H1 (cell line): ENCODE data around the gene LFNG. TPM values are rescaled to one million over a fixed set of nuclear protein-coding genes. Genes with fewer than 3 reads are reported as not detected.

Experiments used
- CTCF ChIA-PET: fragments of 300-600 bp; sonication (Branson Sonifier 250); formaldehyde crosslinking; loops from one replicate; lab custom pipeline; 2021; ENCODE audit not compliant: partially characterized antibody; lab: Charles Lee
- POLR2A ChIA-PET: fragments of 300-600 bp; sonication (Branson Sonifier 250); formaldehyde crosslinking; loops from one replicate; lab custom pipeline; 2021; ENCODE audit warnings: inconsistent platforms; ENCODE audit not compliant: partially characterized antibody; lab: Charles Lee
- DNase-seq, 2 experiments: peaks; one replicate each; pipeline versions ENCODE4 v3.0.0 to v3.0.0-alpha.2; 2010 to 2022; ENCODE audit warnings: low spot score in 2 of 2, low read depth in 1 of 2, mixed read lengths in 1 of 2
- FAIRE-seq: peaks from 2 replicates; lab custom pipeline; 2011; peaks lifted over from hg19 to GRCh38; lab: Jason Lieb, UNC
- H2AFZ ChIP-seq: 2 replicates; pipeline ENCODE4 v1.8.1; 2012; ENCODE audit warnings: low read length, inconsistent platforms
- H2AK5ac ChIP-seq: 2 replicates; pipeline ENCODE4 v1.6.1; 2013; ENCODE audit warnings: low read depth, low read length
- H2BK120ac ChIP-seq: replicated peaks from 2 replicates; pipeline ENCODE3; 2013; ENCODE audit warnings: low read depth, low read length, inconsistent platforms
- H2BK12ac ChIP-seq: 2 replicates; pipeline ENCODE4 v1.6.1; 2013; ENCODE audit warnings: low read depth, low read length
- H2BK15ac ChIP-seq: 2 replicates; pipeline ENCODE4 v1.6.1; 2013; ENCODE audit warnings: low read length
- H2BK20ac ChIP-seq: 2 replicates; pipeline ENCODE4 v1.6.1; 2013; ENCODE audit warnings: low read length
- H2BK5ac ChIP-seq: 2 replicates; pipeline ENCODE4 v1.6.1; 2013; ENCODE audit warnings: low read depth, low read length
- H3K14ac ChIP-seq: 2 replicates; pipeline ENCODE4 v1.6.1; 2013; ENCODE audit warnings: inconsistent platforms; ENCODE audit not compliant: insufficient read length
- H3K18ac ChIP-seq: 2 replicates; pipeline ENCODE4 v1.6.1; 2013; ENCODE audit warnings: low read length; ENCODE audit errors: extremely low read depth
- H3K23ac ChIP-seq: 2 replicates; pipeline ENCODE4 v1.6.1; 2013; ENCODE audit warnings: inconsistent platforms; ENCODE audit not compliant: insufficient read length
- H3K23me2 ChIP-seq: 2 replicates; pipeline ENCODE4 v1.6.1; 2013; ENCODE audit warnings: low read depth, low read length
- H3K27ac ChIP-seq: 2 replicates; pipeline ENCODE4 v1.6.1; 2011; ENCODE audit warnings: low read depth, low read length, inconsistent platforms
- H3K27me3 ChIP-seq, 4 experiments: replicated peaks in 1 of 4; 1 replicate in 1 of 4; 2 replicates in 3 of 4; pipeline versions ENCODE4 v1.6.1 to v1.8.1; 2011 to 2013; ENCODE audit warnings: low read length in 3 of 4, mild to moderate bottlenecking in 3 of 4, inconsistent platforms in 2 of 4, mixed read lengths in 2 of 4, moderate library complexity in 1 of 4; ENCODE audit not compliant: control insufficient read depth in 3 of 4, insufficient read depth in 3 of 4; ENCODE audit errors: extremely low read depth in 1 of 4
- H3K36me3 ChIP-seq, 4 experiments: 2 replicates each; pipeline versions ENCODE4 v1.6.1 to v1.8.1; 2011 to 2013; ENCODE audit warnings: mild to moderate bottlenecking in 4 of 4, low read length in 3 of 4, moderate library complexity in 2 of 4, control low read depth in 1 of 4, inconsistent platforms in 1 of 4; ENCODE audit not compliant: insufficient read depth in 4 of 4, control insufficient read depth in 2 of 4
- H3K4ac ChIP-seq: replicated peaks from 2 replicates; pipeline ENCODE3; 2013; ENCODE audit warnings: low read length, low read depth, mixed read lengths, inconsistent platforms; ENCODE audit not compliant: insufficient read length
- H3K4me1 ChIP-seq, 4 experiments: replicated peaks in 1 of 4; 1 replicate in 1 of 4; 2 replicates in 3 of 4; pipeline versions ENCODE4 v1.6.1 to v1.8.1; 2011 to 2013; ENCODE audit warnings: low read length in 3 of 4, inconsistent platforms in 2 of 4, mixed read lengths in 1 of 4; ENCODE audit not compliant: insufficient read depth in 4 of 4, control insufficient read depth in 3 of 4
- H3K4me2 ChIP-seq, 2 experiments: 2 replicates each; pipeline versions ENCODE4 v1.6.1 to v1.8.1; 2011 to 2013; ENCODE audit warnings: low read depth in 2 of 2, low read length in 2 of 2, control low read depth in 1 of 2, inconsistent platforms in 1 of 2, mild to moderate bottlenecking in 1 of 2; ENCODE audit not compliant: insufficient read depth in 1 of 2
- H3K4me3 ChIP-seq, 4 experiments: fragments of 200-600, 300-600 bp in 1 of 4; sonication (generic), shearing (Covaris generic), sonication (Bioruptor Twin) in 1 of 4; 2 replicates each; pipeline versions ENCODE4 v1.5.1 to v1.8.1; 2011 to 2016; ENCODE audit warnings: low read length in 4 of 4, low read depth in 3 of 4, control low read depth in 2 of 4, inconsistent platforms in 2 of 4, mild to moderate bottlenecking in 2 of 4, mixed read lengths in 1 of 4, moderate library complexity in 1 of 4; ENCODE audit not compliant: insufficient read depth in 2 of 4; ENCODE audit errors: extremely low read depth in 1 of 4
- H3K56ac ChIP-seq: replicated peaks from 2 replicates; pipeline ENCODE3; 2013; ENCODE audit warnings: low read depth, mild to moderate bottlenecking, mixed read lengths, low read length, inconsistent platforms; ENCODE audit not compliant: insufficient read length
- H3K79me1 ChIP-seq: 2 replicates; pipeline ENCODE4 v1.6.1; 2013; ENCODE audit warnings: low read depth, low read length, control low read depth
- H3K79me2 ChIP-seq, 2 experiments: 2 replicates each; pipeline versions ENCODE4 v1.6.1 to v1.8.1; 2012 to 2013; ENCODE audit warnings: low read length in 2 of 2, mild to moderate bottlenecking in 2 of 2, inconsistent platforms in 1 of 2; ENCODE audit not compliant: insufficient read depth in 2 of 2, control insufficient read depth in 1 of 2
- H3K9ac ChIP-seq, 4 experiments: replicated peaks in 1 of 4; 1 replicate in 1 of 4; 2 replicates in 3 of 4; pipeline versions ENCODE4 v1.6.1 to v1.8.1; 2011 to 2013; ENCODE audit warnings: low read depth in 3 of 4, low read length in 3 of 4, control low read depth in 2 of 4, mild to moderate bottlenecking in 2 of 4, moderate library complexity in 2 of 4, inconsistent platforms in 1 of 4; ENCODE audit errors: extremely low read depth in 1 of 4
- H3K9me3 ChIP-seq, 2 experiments: 2 replicates each; pipeline versions ENCODE4 v1.6.1 to v1.8.1; 2012 to 2013; ENCODE audit warnings: mild to moderate bottlenecking in 2 of 2, moderate library complexity in 2 of 2, control low read depth in 1 of 2, inconsistent platforms in 1 of 2, low read depth in 1 of 2, low read length in 1 of 2, mixed read lengths in 1 of 2; ENCODE audit not compliant: insufficient read depth in 2 of 2
- H4K20me1 ChIP-seq, 2 experiments: replicated peaks in 1 of 2; 2 replicates each; pipeline versions ENCODE3 to v1.8.1; 2011 to 2013; ENCODE audit warnings: inconsistent platforms in 2 of 2, low read length in 2 of 2, mild to moderate bottlenecking in 1 of 2; ENCODE audit not compliant: insufficient read depth in 2 of 2, control insufficient read depth in 1 of 2
- H4K5ac ChIP-seq: 2 replicates; pipeline ENCODE4 v1.6.1; 2013; ENCODE audit warnings: low read length, low read depth, mixed read lengths, inconsistent platforms; ENCODE audit not compliant: insufficient read length
- H4K8ac ChIP-seq: 2 replicates; pipeline ENCODE4 v1.8.0; 2013; ENCODE audit warnings: mild to moderate bottlenecking, moderate library complexity, low read length, inconsistent platforms; ENCODE audit not compliant: insufficient read depth; ENCODE audit errors: extremely low read depth
- H4K91ac ChIP-seq: replicated peaks from 2 replicates; pipeline ENCODE3; 2013; ENCODE audit warnings: low read length, mixed read lengths, inconsistent platforms; ENCODE audit not compliant: insufficient read length
- CHD1 ChIP-seq: IDR thresholded peaks from 2 replicates; pipeline ENCODE4 v1.6.1; 2012; ENCODE audit warnings: low read depth, low read length, improper control_type of control experiment
- CHD2 ChIP-seq: IDR thresholded peaks from 2 replicates; pipeline ENCODE4 v1.6.1; 2012; ENCODE audit warnings: low read length, improper control_type of control experiment
- CTCF ChIP-seq, 3 experiments: IDR thresholded peaks; 1 replicate in 2 of 3; 2 replicates in 1 of 3; pipeline versions ENCODE4 v1.5.1 to v1.6.1; 2011; ENCODE audit warnings: low read length in 3 of 3, mild to moderate bottlenecking in 3 of 3, inconsistent platforms in 2 of 3, low read depth in 1 of 3, moderate library complexity in 1 of 3; ENCODE audit not compliant: insufficient read depth in 1 of 3; ENCODE audit errors: control extremely low read depth in 1 of 3
- MAFK ChIP-seq: IDR thresholded peaks from 2 replicates; pipeline ENCODE4 v1.6.1; 2012; ENCODE audit warnings: low read depth, mild to moderate bottlenecking, improper control_type of control experiment, low read length
- POLR2AphosphoS5 ChIP-seq: IDR thresholded peaks from 2 replicates; pipeline ENCODE4 v1.6.1; 2011; ENCODE audit warnings: low read depth, low read length
- RNF2 ChIP-seq: fragments of 200-900, 300-1000 bp; sonication (generic); IDR thresholded peaks from 2 replicates; pipeline ENCODE4 v1.7.1; 2016; ENCODE audit warnings: borderline replicate concordance, low read depth, mild to moderate bottlenecking, antibody characterized with exemption, low read length; ENCODE audit not compliant: poor library complexity, severe bottlenecking; ENCODE audit errors: missing control alignments
- USF2 ChIP-seq: IDR thresholded peaks from 2 replicates; pipeline ENCODE4 v1.6.1; 2011; ENCODE audit warnings: low read length, improper control_type of control experiment
- WGBS, 2 experiments: shearing (Covaris generic) in 1 of 2; methylation state at CpG; one replicate each; pipeline versions ENCODE4 v1.1.6 to v1.1.7; 2013 to 2015; ENCODE audit warnings: low lambda C conversion rate in 2 of 2, mixed read lengths in 2 of 2, inconsistent platforms in 1 of 2, low coverage in 1 of 2, missing lambda C conversion rate in 1 of 2; ENCODE audit not compliant: insufficient replicate concordance in 2 of 2, insufficient coverage in 1 of 2, insufficient read length in 1 of 2; ENCODE audit errors: extremely low coverage in 1 of 2, missing lambda C conversion rate in 1 of 2; 5-methylcytosine and 5-hydroxymethylcytosine counted together
- polyA plus RNA-seq, 7 experiments: library from polyadenylated mRNA; depleted of rRNA in 3 of 7; stranded (reverse) in 5 of 7; unstranded in 2 of 7; fragments of >200 nt in 5 of 7; fragments of 200-250 nt in 2 of 7; gene quantifications; 1 replicate in 5 of 7; 2 replicates in 1 of 7; 4 replicates in 1 of 7; pipeline versions ENCODE4 v1.2.1 to v1.2.3, GENCODE V29; 2011 to 2013; ENCODE audit warnings: missing spikeins in 2 of 7, mixed read lengths in 2 of 7
- total RNA-seq: library from RNA; stranded (reverse); fragmentation: NEBNext Ultra II Directional; extraction: Animal tissue kit (Norgen Biotek cat#: 25700); gene quantifications from 2 replicates; pipeline ENCODE4 v1.2.1, GENCODE V29; 2021

Gene LFNG
- total and polyA plus RNA-seq, 2 of the 8 experiments (the other 6 are each of a cell fraction or from before 2014, with no cell fraction given), result 31.6 to 35.6 TPM

DNA sequence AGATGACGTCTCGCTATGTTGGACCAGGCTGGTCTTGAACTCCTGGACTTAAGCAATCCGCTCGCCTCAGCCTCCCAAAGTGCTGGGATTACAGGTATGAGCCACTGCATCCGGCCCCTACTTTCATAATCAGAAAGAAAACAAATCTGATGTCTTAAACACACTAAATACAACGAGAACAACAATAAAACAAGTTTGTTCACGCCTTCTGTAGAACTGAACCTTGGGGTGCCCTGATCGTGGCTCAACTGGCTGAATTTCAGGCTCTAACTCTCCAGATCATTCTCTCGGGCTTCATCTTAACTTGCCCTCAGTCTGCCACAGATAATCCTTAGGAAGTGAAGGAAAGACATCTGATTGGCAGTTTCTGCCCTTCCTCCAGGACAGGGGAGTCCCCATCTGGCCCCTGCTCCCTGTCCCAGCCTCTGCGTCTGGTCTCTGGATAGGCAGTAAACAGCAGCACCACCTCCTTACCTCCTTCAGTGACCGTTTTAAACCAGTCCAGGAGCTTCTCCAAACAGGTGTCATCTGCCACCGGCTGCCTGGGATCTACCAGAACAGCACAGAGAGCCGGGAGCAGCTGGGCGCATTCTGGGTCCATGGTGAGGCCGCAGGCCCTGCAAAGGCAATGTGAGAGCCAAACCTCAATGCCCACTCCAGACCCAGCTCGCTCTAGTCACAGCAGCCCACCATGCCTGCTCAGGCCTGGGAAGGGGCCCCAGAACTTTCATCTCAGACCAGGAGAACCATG is 34.4 kb downstream of the LFNG start:
- H3K9ac ChIP-seq, result peak overlapping the region in 1 of 4 experiments; percentile 16; a peak in 1 of 7 replicates
- peaks cover 5% of the 10 kb centered on the region; the same call in 1 of the 2 replicates for H3K23me2 ChIP-seq
- ChIA-PET POLR2A (interaction anchor here (0.6 to 2.0 kb wide), 4 partner anchors 8 to 167 kb away, joined by 3 to 8 read pairs (median 5); no protein-coding TSS in a partner anchor), CTCF (interaction anchor here (1.0 to 1.3 kb wide), 5 partner anchors 8 to 102 kb away, joined by 3 to 5 read pairs (median 4); no protein-coding TSS in a partner anchor)
- peak overlapping the region; percentile 41 for H4K8ac ChIP-seq
- peaks cover 4 to 11% (median 6%) of the 10 kb centered on the region in 4 experiments for H3K4me1 ChIP-seq
- peak overlapping the region in 3 of 4 experiments; percentile 77 to 79 (median 79); a peak in 6 of 8 replicates for H3K4me3 ChIP-seq
- no peak overlapping the region for H2BK5ac ChIP-seq
- no peak overlapping the region for H3K14ac ChIP-seq
- no peaks in the 10 kb centered on the region for H3K9me3 ChIP-seq
- H4K20me1 ChIP-seq, result peaks cover 4 to 10% of the 10 kb centered on the region in 2 experiments
- no peak overlapping the region for H3K27ac ChIP-seq
- H2BK15ac ChIP-seq, result no peak overlapping the region
- no peak overlapping the region for H3K56ac ChIP-seq
- FAIRE-seq, result no peak
- peak overlapping the region; percentile 59 to 98 for H3K4me2 ChIP-seq
- H3K79me2 ChIP-seq, result peaks cover 0 to 21% of the 10 kb centered on the region in 2 experiments; a peak in 1 of 4 replicates
- H2AK5ac ChIP-seq, result no peak overlapping the region; the same call in 1 of the 2 replicates
- no peak overlapping the region for H2BK20ac ChIP-seq
- no peaks in the 10 kb centered on the region for H3K79me1 ChIP-seq
- no peak overlapping the region for H4K91ac ChIP-seq
- DNase-seq, result no peak
- WGBS, 2 experiments, result 88% methylated on average over 14 of the region's 16 CpGs; no CpG with 5 or more reads in 1 of the 2 experiments
- H3K4ac ChIP-seq, result no peak overlapping the region
- no peak overlapping the region for H2BK120ac ChIP-seq
- H2BK12ac ChIP-seq, result no peak overlapping the region
- H3K23ac ChIP-seq, result no peak overlapping the region
- no peak overlapping the region for H2AFZ ChIP-seq
- no peak overlapping the region for H4K5ac ChIP-seq
- no peaks in the 10 kb centered on the region for H3K27me3 ChIP-seq
- H3K36me3 ChIP-seq, result peaks cover 0 to 4% (median under 1%) of the 10 kb centered on the region in 4 experiments; a peak in 5 of 8 replicates
- no peak overlapping the region for H3K18ac ChIP-seq
- TF ChIP-seq CTCF (IDR thresholded peaks at IDR 0.05; ENCODE audit: control extremely low read depth in 1 of 3, insufficient read depth in 1 of 3, low read depth in 1 of 3, low read length in 3 of 3), result no peak
- TF ChIP-seq USF2, result no peak
- TF ChIP-seq RNF2, result no peak
- no peak for TF ChIP-seq CHD1
- TF ChIP-seq POLR2AphosphoS5, result no peak
- no peak for TF ChIP-seq MAFK
- no peak for TF ChIP-seq CHD2
